ENCODE results near the gene PEX11A.

GRCh38 chr15:89654847-89655805, 35.4 kb downstream of the PEX11A start, which contains the start of gene KIF7:
- no peak for TF ChIP-seq CTCF (conservative IDR thresholded peaks at IDR 0.05; ENCODE audit: low read depth, low read length)
- TF ChIP-seq EZH2 (IDR thresholded peaks at IDR 0.05; ENCODE audit: borderline replicate concordance, low read depth, low read length, poor library complexity, severe bottlenecking): no peak

Data from A673 (cell line).